Activated CD4-positive, alpha-beta T cell treated with anti-CD3 and anti-CD28 coated beads, Interleukin-2, amount 50 U/mL, for 24 hours (primary cell): ENCODE results near the gene KRTAP4-12.
"Not testable (repeated sequence)": the region's sequence is repeated elsewhere in the genome, so short reads cannot be mapped to it uniquely, and the experiment has no call there.

Source experiments
- DNase-seq, 2 donors: peaks; one replicate each; pipeline ENCODE4 v3.0.0-alpha.2; 2020; ENCODE audit warnings: low read depth in 1 of 2, low spot score in 1 of 2

The KRTAP4-12 gene

DNA sequence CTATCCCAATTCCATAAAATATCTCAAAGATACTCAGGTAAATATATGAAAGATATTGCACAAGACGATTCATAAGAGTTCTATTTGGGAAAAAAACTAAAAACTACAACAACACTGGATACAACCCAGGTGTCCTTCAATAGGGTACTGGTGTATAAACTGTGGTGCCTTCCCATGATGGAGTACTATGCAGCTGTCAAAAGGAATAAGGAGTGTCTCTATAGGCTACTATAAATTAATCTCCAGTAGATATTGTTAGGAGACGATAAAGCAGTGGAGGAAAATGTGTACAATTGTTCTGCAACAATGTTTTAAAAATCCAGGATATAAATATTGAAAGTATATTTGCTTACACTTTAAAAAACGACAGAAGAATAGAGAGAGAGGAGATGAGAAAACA is 2.4 kb upstream of the KRTAP4-12 start:
- DNase-seq = no peak

DNA sequence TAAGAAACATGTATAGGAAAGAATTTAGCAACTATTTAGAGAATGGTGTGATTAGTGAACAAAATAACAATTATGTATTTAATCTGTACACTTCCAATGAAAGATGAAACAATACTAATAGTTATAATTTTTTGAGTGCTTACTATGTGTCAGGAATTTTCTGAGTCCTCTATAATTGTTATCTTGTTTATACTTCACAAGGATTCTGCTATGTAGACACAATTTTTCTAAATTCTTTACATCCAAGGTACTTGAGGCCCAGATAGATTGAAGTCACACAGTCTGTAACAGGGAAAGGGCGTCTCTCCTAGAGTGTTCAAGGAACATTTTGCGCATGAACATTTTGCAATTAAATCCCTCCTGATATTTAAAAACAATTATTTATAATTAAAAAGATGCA is 1.1 kb upstream of the KRTAP4-12 start:
- DNase-seq = no peak

DNA sequence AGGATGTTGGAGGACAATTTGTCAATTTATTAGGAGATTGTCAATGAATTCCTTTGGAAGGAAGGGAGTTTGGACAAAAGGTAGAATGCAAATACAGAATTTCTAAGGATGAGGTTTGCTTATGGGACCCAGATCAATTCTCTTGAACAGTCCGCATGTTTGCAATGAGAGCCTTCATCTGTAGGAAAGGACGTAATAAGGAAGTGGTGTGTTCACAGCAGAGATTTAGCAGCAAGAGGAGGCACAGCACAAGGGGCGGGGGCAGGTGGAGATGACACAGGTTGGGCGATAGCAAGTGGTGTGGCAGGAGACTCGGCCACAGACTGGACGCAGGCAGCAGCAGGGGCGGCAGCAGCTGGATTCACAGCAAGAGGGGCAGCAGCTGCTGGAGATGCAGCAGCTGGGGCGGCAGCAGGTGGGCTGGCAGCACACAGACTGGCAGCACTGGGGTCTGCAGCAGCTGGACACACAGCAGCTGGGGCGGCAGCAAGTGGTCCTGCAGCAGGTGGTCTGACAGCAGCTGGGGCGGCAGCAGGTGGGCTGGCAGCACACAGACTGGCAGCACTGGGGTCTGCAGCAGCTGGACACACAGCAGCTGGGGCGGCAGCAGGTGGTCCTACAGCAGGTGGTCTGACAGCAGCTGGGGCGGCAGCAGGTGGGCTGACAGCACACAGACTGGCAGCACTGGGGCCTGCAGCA is 541 bp downstream of the KRTAP4-12 start:
- not testable (repeated sequence) for DNase-seq

DNA sequence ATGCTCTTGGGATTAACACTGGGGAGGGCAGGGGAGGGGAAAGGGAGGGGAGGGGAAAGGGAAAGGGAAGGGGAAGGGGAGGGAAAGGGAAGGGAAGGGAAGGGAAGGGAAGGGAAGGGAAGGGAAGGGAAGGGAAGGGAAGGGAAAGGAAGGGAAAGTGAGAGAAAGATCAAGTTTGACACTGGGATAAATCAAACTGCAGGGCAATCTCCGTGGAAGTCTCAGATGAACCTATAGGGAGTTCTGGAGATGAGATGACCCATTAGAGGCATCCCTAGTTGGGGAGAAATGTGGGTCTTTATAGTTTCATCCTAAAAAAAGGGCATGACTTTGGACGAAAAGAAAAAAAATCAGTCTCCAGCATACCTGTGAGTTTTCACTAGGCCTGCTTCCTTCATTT is 2.2 kb downstream of the KRTAP4-12 start:
- no peak for DNase-seq

DNA sequence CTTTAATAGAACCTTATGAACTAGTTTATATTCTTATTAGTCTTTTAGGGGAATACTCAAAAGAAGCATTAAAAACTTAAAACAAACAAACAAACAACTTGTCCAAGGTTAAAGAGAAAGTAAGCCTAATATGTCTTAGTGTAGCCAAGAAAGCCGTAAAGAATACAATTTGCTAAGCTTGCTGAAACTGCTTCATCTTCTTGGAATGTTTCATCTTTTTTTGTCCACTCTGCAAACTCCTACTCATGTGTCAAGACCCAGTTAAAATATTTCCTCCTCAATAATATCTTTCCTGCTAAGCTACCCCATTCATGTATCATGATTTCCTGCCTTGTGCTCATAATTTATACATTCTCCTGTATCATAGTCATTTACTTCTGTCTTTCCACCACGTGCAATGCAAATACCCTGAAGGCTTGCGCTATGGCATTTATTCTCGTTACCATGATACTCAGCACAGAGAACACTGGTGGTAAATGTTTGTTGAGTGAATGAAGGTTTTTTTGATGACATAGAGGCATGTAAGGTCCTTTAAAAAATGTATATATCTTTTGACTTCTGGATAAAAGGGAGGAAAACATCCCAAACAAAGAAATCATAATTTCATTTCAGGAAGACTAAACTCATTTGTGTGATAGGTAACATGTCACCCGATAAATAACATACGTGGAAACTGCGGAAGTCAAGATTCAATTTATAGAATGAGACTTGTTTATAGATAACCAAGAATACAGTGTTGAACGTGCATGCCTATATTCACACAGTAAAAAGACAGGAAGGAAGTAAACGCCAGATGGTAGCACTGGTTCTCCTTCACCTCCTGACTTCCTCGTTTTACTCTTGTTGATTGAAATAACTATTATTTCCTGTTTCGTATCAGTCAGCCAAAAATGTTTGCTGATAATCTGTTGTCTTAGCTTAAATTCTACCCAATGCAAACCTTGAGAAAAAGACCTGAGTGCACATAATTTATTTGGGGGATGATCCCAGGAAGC is 4.0 kb downstream of the KRTAP4-12 start:
- DNase-seq = not testable (repeated sequence)

DNA sequence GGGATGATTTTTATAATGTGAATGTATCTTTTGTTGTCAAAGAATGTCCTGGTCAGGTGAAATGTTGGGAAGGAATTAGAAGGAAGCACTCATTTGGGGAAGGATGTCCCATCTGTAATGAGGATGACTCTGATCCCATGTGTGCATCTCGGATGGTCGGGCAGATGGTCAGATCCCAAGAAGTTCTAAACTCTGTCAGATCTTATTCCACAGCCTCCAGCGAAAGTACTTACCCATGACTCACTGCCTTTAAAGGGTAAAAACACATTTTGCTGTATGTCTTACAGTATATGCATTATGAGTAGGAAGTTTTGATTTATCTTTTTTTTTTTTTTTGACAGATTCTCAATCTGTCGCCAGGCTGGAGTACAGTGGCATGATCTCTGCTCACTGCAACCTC is 5.3 kb downstream of the KRTAP4-12 start:
- no peak for DNase-seq

DNA sequence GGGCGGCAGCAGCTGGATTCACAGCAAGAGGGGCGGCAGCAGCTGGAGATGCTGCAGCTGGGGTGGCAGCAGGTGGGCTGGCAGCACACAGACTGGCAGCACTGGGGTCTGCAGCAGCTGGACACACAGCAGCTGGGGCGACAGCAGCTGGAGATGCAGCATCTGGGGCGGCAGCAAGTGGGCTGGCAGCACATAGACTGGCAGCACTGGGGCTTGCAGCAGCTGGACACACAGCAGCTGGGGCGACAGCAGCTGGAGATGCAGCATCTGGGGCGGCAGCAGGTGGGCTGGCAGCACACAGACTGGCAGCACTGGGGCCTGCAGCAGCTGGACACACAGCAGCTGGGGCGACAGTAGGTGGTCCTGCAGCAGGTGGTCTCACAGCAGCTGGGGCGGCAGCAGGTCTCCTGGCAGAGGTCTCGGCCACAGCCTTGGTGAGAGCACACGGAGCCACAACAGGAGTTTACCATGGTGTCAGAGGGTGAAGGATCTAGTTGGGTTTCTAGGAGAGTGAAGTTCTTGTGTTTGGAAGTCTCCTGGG is 6.1 kb downstream of the KRTAP4-12 start, which contains the start of gene KRTAP4-11:
KRTAP4-11 (minus strand) TSS at position 528 of the 541 bp plus-strand sequence; CDS start at position 470, 58 bp downstream.
- DNase-seq = not testable (repeated sequence)

DNA sequence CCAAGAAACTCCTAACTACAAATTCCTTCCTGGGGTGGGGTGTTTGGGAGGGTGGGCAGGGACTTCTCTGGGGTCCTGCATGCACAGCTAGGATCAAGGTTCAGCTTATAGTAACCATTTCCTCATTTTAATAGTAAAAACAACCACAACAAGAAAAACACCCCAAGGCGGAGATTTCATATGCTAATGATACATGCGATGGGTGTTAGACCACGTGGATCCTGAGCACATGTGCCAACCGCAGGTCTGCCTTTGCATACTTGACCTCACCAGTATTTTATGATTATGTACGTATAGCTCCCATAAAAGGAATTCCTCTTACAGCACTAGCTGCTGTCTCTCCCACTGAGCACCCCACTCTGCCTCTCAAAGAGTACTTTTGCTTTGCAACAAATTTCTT is 7.7 kb downstream of the KRTAP4-12 start:
- no peak for DNase-seq

DNA sequence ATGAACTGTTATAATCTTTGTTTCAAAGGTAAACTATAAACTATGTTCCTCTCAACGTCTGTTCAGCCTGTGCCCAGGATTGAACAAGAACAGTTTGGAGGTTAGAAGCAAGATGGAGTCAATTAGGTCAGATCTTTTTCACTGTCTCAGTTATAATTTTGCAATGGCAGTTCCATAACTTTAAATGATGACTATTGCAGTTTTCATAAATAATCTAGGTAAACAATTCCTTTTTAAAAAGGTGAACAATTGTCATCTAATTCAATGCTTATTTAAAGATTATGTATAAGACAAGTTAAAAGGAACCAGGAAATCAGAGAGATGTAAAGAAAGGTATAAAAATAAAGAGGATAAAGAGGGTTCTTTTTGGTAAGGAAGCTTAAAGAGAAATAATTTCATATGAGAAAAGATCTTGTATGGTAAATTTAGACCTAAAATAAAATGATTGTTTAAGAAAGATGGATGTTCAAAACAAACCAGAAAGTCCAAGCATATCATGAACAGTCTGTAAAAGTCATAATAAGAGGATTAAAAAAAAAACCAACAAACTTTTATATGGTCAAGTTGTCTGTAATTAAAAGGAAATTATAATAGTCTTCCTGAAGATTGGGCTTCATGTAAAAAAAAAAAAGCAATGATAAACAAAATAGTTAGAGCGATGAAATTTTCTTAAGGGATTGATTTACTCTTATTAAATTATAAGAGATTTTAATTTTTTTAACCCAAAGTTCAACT is 12.7 kb downstream of the KRTAP4-12 start:
- DNase-seq = no peak

DNA sequence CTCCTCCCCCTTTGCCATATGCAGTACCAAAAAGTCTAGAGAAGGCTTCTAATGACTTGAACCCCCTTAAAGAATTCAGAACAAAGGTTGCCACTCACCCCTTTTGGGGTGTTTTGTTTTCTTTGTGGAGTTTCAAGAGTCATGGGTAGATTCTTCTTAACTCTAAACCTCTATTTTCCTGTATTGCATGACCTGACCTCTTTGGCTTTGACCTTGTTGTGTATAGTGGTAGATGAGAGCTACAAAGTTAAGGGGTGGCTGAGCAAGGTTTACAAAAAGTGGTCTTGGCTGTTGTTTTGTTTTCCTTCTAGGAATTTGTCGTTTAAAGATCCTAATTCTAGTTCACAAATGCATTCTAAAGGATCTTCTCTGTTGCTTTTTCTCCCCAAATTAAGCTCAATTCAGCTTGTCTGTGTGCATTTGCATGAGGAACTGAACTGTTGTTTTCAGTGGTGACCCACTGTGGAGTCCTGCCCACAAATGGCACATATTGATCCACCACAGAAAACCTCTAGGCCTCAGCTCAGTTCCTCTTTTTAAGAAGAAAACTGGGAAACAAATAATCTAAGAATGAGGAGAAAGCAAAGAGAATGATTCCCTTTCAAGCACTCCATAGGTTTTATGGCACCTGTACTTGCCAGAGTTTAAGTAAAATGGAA is 15.1 kb downstream of the KRTAP4-12 start:
- not testable (repeated sequence) for DNase-seq

DNA sequence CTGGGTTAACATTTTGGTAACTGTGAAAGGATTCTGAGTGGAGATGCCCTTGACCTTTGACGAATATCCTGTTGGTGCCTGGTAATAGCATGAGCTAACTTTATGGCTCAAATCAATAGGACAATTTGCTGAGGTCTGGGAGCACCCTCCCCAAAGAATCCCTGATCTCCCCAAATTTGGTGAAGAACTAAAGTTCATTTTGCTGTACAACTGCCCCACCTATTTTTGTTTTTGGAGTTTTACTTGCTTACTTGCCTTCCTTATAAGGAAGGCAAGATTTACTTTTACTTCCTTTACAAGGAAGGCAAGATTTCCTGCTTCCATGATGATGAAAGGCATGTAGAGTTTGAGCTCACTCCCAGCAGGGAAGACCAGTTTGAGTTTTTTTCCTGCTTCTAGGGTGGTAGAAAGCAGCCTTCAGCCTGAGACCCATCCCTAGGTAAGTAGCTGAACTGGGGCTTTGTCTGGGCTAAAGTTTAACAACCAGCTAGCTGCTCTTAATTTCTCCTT is 16.0 kb downstream of the KRTAP4-12 start:
- no peak for DNase-seq

DNA sequence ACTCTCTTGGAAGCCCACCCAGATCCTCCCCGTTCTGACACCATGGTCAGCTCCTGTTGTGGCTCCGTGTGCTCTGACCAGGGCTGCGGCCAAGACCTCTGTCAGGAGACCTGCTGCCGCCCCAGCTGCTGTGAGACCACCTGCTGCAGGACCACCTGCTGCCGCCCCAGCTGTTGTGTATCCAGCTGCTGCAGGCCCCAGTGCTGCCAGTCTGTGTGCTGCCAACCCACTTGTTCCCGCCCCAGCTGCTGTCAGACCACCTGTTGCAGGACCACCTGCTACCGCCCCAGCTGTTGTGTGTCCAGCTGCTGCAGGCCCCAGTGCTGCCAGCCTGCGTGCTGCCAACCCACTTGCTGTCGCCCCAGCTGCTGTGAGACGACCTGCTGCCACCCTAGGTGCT is 18.6 kb downstream of the KRTAP4-12 start, which contains the start of gene KRTAP4-9:
KRTAP4-9 (plus strand) TSS at position 43 of the 400 bp plus-strand sequence; CDS start at position 43, 0 bp downstream.
- DNase-seq = not testable (repeated sequence)

DNA sequence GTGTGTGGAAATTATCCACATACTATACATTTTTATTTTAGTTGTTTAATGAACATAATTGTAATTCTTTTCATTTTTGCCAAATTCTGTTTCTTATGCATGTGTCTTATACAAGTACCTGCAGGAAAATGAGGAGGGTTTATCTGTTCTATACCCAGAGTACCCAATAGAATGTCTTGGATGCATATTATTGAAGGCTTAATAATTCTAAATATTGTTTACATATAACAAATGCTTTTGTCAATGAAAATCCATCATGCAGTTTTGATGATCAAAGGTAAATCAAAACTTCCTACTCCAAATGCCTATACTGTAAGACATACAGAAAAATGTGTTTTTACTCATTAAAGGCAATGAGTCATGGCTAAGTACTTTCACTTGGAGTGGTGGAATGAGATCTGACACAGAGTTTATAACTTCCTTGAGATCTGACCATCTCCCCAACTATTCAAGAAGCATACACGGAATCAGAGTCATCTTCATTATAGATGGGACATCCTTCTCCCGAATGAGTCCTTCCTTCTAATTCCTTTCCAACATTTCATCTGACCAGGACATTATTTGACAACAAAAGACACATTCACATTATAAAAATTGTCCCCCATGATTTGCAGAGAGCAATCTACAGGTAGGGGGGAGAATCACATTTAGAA is 19.5 kb downstream of the KRTAP4-12 start:
- not testable (repeated sequence) for DNase-seq

DNA sequence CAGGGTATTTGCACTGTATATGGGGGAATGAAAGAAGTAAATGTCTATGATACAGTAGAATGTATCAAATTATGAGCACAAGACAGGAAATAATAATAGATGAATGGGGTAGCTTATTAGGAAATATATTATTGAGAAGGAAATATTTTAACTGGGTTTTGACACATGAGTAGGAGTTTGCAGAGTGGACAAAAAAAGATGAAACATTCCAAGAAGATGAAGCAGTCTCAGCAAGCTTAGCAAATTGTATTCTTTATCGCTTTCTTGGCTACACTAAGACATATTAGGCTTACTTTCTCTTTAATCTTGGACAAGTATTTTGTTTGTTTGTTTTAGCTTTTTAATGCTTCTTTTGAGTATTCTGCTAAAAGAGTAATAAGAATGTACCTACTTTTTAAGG is 20.1 kb downstream of the KRTAP4-12 start:
- DNase-seq = no peak

DNA sequence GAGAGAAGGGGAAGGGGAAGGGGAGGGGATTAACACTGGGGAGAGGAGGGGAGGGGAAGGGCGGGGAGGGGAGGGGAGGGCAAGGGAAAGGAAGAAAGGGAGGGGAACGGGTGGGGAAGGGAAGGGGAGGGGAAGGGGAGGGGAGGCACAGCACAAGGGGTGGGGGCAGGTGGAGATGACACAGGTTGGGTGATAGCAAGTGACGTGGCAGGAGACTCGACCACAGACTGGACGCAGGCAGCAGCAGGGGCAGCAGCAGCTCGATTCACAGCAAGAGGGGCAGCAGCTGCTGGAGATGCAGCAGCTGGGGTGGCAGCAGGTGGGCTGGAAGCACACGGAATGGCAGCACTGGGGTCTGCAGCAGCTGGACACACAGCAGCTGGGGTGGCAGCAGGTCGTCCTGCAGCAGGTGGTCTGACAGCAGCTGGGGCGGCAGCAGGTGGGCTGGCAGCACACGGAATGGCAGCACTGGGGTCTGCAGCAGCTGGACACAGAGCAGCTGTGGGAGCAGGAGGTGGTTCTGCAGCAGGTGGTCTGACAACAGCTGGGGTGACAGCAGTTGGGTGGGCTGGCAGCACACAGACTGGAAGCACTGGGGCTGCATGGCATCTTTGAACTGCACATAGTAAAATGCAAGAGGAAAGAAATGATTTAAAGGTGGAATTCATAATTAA is 22.3 kb downstream of the KRTAP4-12 start, which contains the start of gene KRTAP4-16:
KRTAP4-16 (minus strand) TSS at position 624 of the 674 bp plus-strand sequence; CDS start at position 624, 0 bp downstream.
- DNase-seq = no peak

DNA sequence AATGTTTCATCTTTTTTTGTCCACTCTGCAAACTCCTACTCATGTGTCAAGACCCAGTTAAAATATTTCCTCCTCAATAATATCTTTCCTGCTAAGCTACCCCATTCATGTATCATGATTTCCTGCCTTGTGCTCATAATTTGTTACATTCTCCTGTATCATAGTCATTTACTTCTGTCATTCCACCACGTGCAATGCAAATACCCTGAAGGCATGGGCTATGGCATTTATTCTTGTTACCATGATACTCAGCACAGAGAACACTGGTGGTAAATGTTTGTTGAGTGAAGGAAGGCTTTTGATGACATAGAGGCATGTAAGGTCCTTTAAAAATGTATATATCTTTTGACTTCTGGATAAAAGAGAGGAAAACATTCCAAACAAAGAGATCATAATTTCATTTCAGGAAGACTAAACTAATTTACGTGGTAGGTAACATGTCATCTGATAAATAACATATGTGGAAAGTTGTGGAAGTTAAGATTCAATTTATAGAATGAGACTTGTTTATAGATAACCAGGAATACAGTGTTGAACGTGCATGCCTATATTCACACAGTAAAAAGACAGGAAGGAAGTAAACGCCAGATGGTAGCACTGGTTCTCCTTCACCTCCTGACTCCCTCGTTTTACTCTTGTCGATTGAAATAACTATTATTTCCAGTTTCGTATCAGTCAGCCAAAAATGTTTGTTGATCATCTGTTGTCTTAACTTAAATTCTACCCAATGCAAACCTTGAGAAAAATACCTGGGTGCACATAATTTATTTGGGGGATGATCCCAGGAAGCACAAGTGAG is 24.1 kb downstream of the KRTAP4-12 start:
- DNase-seq = not testable (repeated sequence)

DNA sequence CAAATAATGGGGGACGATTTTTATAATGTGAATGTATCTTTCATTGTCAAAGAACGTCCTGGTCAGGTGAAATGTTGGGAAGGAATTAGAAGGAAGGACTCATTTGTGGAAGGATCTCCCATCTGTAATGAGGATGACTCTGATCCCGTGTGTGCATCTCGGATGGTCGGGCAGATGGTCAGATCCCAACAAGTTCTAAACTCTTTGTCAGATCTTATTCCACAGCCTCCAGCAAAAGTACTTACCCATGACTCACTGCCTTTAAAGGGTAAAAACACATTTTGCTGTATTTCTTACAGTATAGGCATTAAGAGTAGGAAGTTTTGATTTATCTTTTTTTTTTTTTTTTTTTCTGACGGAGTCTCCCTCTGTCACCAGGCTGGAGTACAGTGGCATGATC is 25.5 kb downstream of the KRTAP4-12 start:
- no peak for DNase-seq

DNA sequence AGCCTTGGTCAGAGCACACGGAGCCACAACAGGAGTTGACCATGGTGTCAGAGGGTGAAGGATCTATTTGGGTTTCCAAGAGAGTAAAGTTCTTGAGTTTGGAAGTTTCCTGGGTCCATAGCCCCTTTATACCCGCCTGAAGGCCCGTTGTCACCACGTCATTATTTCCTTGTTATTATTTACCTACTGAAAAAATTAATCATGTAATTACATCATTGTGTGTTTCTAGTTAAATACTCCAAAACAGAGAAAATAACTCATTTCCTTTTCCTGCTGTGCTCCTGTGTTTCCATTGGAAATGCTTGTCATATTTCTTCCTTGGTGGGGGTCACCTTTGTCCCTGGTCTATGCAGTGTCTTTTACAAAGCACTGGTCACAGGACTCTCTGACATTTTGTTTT is 25.9 kb downstream of the KRTAP4-12 start, which contains the start of gene KRTAP4-8:
KRTAP4-8 (minus strand) TSS at position 101 of the 400 bp plus-strand sequence; CDS start at position 43, 58 bp downstream.
- no peak for DNase-seq
